GM10847 (cell line): ENCODE measurements around the gene PDIA4.

Experiments
- POLR2A ChIP-seq: IDR thresholded peaks from 2 replicates; pipeline ENCODE4 v1.6.1; 2011; ENCODE audit not compliant: insufficient read length; ENCODE audit errors: extremely low read depth

Gene PDIA4

GRCh38 chr7:148987010-148987750, 41.1 kb downstream of the PDIA4 start:
- TF ChIP-seq POLR2A, result peak; percentile 35

GRCh38 chr7:148986742-148987009, 41.6 kb downstream of the PDIA4 start:
- no peak for TF ChIP-seq POLR2A

GRCh38 chr7:148983200-148984146, 44.8 kb downstream of the PDIA4 start:
- TF ChIP-seq POLR2A, result no peak

- no peak for TF ChIP-seq POLR2A
Observed at GRCh38 chr7:148982654-148983199, 45.6 kb downstream of the PDIA4 start.

GRCh38 chr7:148979827-148980226, 48.5 kb downstream of the PDIA4 start:
- no peak for TF ChIP-seq POLR2A

- TF ChIP-seq POLR2A, result no peak
Observed at GRCh38 chr7:148978091-148978490, 50.2 kb downstream of the PDIA4 start.

- no peak for TF ChIP-seq POLR2A
Observed at GRCh38 chr7:148975896-148976295, 52.4 kb downstream of the PDIA4 start.

- TF ChIP-seq POLR2A, result no peak
Observed at GRCh38 chr7:148973256-148973655, 55.0 kb downstream of the PDIA4 start.

GRCh38 chr7:148972375-148972774, 55.9 kb downstream of the PDIA4 start:
- no peak for TF ChIP-seq POLR2A

GRCh38 chr7:148967602-148968001, 60.7 kb downstream of the PDIA4 start:
- TF ChIP-seq POLR2A, result no peak

GRCh38 chr7:148967032-148967372, 61.3 kb downstream of the PDIA4 start:
- no peak for TF ChIP-seq POLR2A

- TF ChIP-seq POLR2A, result no peak
Observed at GRCh38 chr7:148964483-148965267, 63.6 kb downstream of the PDIA4 start.

GRCh38 chr7:148963583-148964482, 64.5 kb downstream of the PDIA4 start:
- TF ChIP-seq POLR2A, result no peak

GRCh38 chr7:148962823-148963582, 65.3 kb downstream of the PDIA4 start:
- TF ChIP-seq POLR2A, result no peak

GRCh38 chr7:148962440-148962822, 65.9 kb downstream of the PDIA4 start:
- no peak for TF ChIP-seq POLR2A
